K562 (cell line): ENCODE measurements around the gene ZC3H18. TPM values are rescaled to one million over a fixed set of nuclear protein-coding genes. Genes with fewer than 3 reads are reported as not detected.
A peak's percentile ranks its signal among the peaks of the same experiment; 100 is the strongest.

Experiments used
- ATF7 ChIP-seq: fragments of 450-650 bp; IDR thresholded peaks from 2 replicates; pipeline ENCODE4 v1.7.1; 2014; ENCODE audit warnings: mild to moderate bottlenecking, moderate library complexity
- CAMTA2 ChIP-seq: fragments of 250-450 bp; sonication (Bioruptor Pico); conservative IDR thresholded peaks from 2 replicates; pipeline ENCODE4 v1.5.1; 2022
- FOXJ3 ChIP-seq: sonication (generic); formaldehyde crosslinking; IDR thresholded peaks from 2 replicates; pipeline ENCODE4 v1.4.0; 2020; ENCODE audit warnings: mild to moderate bottlenecking, missing genetic modification reagents
- HMG20A ChIP-seq: fragments of 450-650 bp; formaldehyde crosslinking; conservative IDR thresholded peaks from 2 replicates; pipeline ENCODE4 v1.4.0; 2020; ENCODE audit warnings: mild to moderate bottlenecking, mixed read lengths
- NEUROD1 ChIP-seq: fragments of 150-350 bp; IDR thresholded peaks from 2 replicates; pipeline ENCODE4 v1.6.1; 2014; ENCODE audit warnings: borderline replicate concordance, low read length, low read depth; ENCODE audit not compliant: partially characterized antibody
- PTTG1 ChIP-seq: fragments of 450-650 bp; IDR thresholded peaks from 2 replicates; pipeline ENCODE4 v1.6.1; 2016; ENCODE audit warnings: low read depth, mild to moderate bottlenecking, missing genetic modification characterization, missing compliant biosample characterization
- RAD51 ChIP-seq: fragments of 450-650 bp; IDR thresholded peaks from 2 replicates; pipeline ENCODE4 v1.7.1; 2016; ENCODE audit warnings: low read depth, mild to moderate bottlenecking, borderline replicate concordance
- RBM25 ChIP-seq: fragments of 200-400 bp; formaldehyde crosslinking; IDR thresholded peaks from 2 replicates; pipeline ENCODE4 v1.6.1; 2018; ENCODE audit warnings: low read length, low read depth, moderate library complexity; ENCODE audit not compliant: severe bottlenecking
- RFX5 ChIP-seq: IDR thresholded peaks from 2 replicates; pipeline ENCODE4 v1.6.1; 2011; ENCODE audit warnings: low read depth, mild to moderate bottlenecking, improper control_type of control experiment, low read length
- SMAD4 ChIP-seq: fragments of 250-450 bp; sonication (Bioruptor Pico); conservative IDR thresholded peaks from 2 replicates; pipeline ENCODE4 v1.8.0; 2021; ENCODE audit warnings: inconsistent platforms, mild to moderate bottlenecking, moderate library complexity
- TOE1 ChIP-seq, 2 experiments: fragments of 450-650 bp in 1 of 2; sonication (generic) in 1 of 2; formaldehyde crosslinking in 1 of 2; IDR thresholded peaks; 2 replicates each; pipeline versions ENCODE4 v1.7.1 to v1.8.0; 2016 to 2022; ENCODE audit warnings: borderline replicate concordance in 2 of 2, mild to moderate bottlenecking in 2 of 2, antibody characterized with exemption in 1 of 2, inconsistent platforms in 1 of 2, low read depth in 1 of 2, missing genetic modification reagents in 1 of 2, moderate library complexity in 1 of 2
- ZNF764 ChIP-seq: fragments of 250-450 bp; sonication (Bioruptor Pico); IDR thresholded peaks from 2 replicates; pipeline ENCODE4 v1.4.0; 2020; ENCODE audit warnings: low read depth, mild to moderate bottlenecking, moderate library complexity
- polyA plus RNA-seq, 8 experiments: library from polyadenylated mRNA; depleted of rRNA in 4 of 8; stranded (reverse) in 5 of 8; unstranded in 3 of 8; fragments of >200 nt; fragmentation: Nextera tagmentation in 2 of 8; fragmentation: Illumina TruSeq in 1 of 8; extraction: Ambion mirVana in 2 of 8; extraction: Trizol in 1 of 8; gene quantifications; 2 replicates each; pipeline versions ENCODE4 v1.2.1 to v1.2.3, GENCODE V29; 2011 to 2014; ENCODE audit warnings: inconsistent platforms in 1 of 8, missing spikeins in 1 of 8
- total RNA-seq, 7 experiments: library from RNA; depleted of rRNA in 6 of 7; stranded (reverse); fragments of >200 nt in 6 of 7; fragmentation: Illumina TruSeq in 2 of 7; extraction: Trizol in 2 of 7; gene quantifications; 2 replicates each; pipeline versions ENCODE4 v1.2.1 to v1.2.3, GENCODE V29; 2011 to 2021; ENCODE audit warnings: low replicate concordance in 1 of 7
- TF ChIP-seq, protein P1 (sequence below): fragments of 450-650 bp; formaldehyde crosslinking; IDR thresholded peaks from 2 replicates; pipeline ENCODE4 v1.4.0; 2020; ENCODE audit warnings: mild to moderate bottlenecking, moderate library complexity
- TF ChIP-seq, protein P2 (sequence below): fragments of 450-650 bp; formaldehyde crosslinking; IDR thresholded peaks from 2 replicates; pipeline ENCODE4 v1.4.0; 2020; ENCODE audit warnings: mild to moderate bottlenecking, moderate library complexity
- TF ChIP-seq, protein P3 (sequence below): fragments of 450-650 bp; formaldehyde crosslinking; IDR thresholded peaks from 2 replicates; pipeline ENCODE4 v1.4.0; 2022; ENCODE audit warnings: missing genetic modification characterization
- TF ChIP-seq, protein P4 (sequence below): sonication (generic); formaldehyde crosslinking; IDR thresholded peaks from 2 replicates; pipeline ENCODE4 v1.8.0; 2022; ENCODE audit warnings: mild to moderate bottlenecking, missing genetic modification reagents
- TF ChIP-seq, protein P5 (sequence below): fragments of 450-650 bp; IDR thresholded peaks from 2 replicates; pipeline ENCODE4 v1.6.1; 2014; ENCODE audit warnings: low read depth, mild to moderate bottlenecking, moderate library complexity, borderline replicate concordance

Gene ZC3H18
- total and polyA plus RNA-seq, 9 of the 15 experiments (the other 6 are each of a cell fraction or from before 2014, with no cell fraction given) = 1.7 to 88.7 (median 26.9) TPM

DNA sequence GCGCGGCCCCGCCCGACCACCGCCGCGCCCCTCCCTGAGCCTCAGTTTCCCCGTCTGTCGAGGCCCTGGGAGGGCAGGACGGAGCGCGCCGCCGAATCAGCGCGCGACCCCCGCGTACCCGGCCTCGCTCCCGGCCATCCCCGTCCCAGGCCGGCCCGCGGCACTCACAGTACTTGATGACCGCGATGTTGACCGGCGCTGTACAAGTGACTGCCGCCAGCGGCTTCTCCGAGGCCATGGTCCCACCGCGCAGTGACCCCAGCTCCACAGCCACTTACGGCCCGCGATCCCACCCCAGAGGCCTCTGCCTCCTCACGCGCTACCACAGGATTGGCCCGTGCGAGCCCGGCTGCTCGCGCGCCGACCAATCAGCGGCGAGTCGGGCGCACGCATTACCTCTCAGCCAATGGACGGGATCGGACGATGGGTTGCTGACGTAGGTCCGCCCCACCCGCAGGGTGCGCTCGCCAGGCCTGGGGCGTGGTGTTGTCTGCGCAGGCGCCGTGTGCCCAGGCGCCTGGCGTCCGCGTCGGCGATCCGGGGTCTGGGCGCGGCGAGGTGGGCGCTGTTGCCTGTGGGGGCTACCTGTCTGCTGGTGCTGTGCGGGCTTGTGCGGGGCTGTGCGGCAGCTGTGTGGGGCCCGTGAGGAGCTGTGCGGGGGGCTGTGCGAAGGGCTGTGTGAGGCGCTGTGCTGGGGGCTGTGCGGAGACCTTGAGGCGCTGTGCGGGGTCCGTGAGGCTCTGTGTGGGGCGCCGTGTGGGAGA lies 92.8 kb downstream of the ZC3H18 start, which contains the start of gene MVD (continued):
- TF ChIP-seq FOXJ3 (CRISPR knock-in tag) (no peak), RFX5 (0 out of 2 replicates have a peak, but pooled peaks have one; percentile 39), ZNF764 (CRISPR knock-in tag) (no peak), SMAD4 (CRISPR knock-in tag) (peak; percentile 37), PTTG1 (tag) (no peak), ATF7 (peak; percentile 93), RAD51 (no peak), CAMTA2 (CRISPR knock-in tag) (no peak), RBM25 (peak; percentile 100), TOE1 (IDR thresholded peaks at IDR 0.05; ENCODE audit: borderline replicate concordance) (no peak), TOE1 (CRISPR knock-in tag; IDR thresholded peaks at IDR 0.05; ENCODE audit: borderline replicate concordance, low read depth) (no peak), NEUROD1 (peak; percentile 95), HMG20A (no peak)
- TF ChIP-seq, protein P1, sequence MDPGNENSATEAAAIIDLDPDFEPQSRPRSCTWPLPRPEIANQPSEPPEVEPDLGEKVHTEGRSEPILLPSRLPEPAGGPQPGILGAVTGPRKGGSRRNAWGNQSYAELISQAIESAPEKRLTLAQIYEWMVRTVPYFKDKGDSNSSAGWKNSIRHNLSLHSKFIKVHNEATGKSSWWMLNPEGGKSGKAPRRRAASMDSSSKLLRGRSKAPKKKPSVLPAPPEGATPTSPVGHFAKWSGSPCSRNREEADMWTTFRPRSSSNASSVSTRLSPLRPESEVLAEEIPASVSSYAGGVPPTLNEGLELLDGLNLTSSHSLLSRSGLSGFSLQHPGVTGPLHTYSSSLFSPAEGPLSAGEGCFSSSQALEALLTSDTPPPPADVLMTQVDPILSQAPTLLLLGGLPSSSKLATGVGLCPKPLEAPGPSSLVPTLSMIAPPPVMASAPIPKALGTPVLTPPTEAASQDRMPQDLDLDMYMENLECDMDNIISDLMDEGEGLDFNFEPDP = no peak
- TF ChIP-seq, protein P2, sequence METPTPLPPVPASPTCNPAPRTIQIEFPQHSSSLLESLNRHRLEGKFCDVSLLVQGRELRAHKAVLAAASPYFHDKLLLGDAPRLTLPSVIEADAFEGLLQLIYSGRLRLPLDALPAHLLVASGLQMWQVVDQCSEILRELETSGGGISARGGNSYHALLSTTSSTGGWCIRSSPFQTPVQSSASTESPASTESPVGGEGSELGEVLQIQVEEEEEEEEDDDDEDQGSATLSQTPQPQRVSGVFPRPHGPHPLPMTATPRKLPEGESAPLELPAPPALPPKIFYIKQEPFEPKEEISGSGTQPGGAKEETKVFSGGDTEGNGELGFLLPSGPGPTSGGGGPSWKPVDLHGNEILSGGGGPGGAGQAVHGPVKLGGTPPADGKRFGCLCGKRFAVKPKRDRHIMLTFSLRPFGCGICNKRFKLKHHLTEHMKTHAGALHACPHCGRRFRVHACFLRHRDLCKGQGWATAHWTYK (CRISPR knock-in tag) = peak; percentile 35
- TF ChIP-seq, protein P3, sequence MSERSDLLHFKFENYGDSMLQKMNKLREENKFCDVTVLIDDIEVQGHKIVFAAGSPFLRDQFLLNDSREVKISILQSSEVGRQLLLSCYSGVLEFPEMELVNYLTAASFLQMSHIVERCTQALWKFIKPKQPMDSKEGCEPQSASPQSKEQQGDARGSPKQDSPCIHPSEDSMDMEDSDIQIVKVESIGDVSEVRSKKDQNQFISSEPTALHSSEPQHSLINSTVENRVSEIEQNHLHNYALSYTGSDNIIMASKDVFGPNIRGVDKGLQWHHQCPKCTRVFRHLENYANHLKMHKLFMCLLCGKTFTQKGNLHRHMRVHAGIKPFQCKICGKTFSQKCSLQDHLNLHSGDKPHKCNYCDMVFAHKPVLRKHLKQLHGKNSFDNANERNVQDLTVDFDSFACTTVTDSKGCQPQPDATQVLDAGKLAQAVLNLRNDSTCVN (CRISPR knock-in tag) = 0 out of 2 replicates have a peak, but pooled peaks have one; percentile 47
- TF ChIP-seq, protein P4, sequence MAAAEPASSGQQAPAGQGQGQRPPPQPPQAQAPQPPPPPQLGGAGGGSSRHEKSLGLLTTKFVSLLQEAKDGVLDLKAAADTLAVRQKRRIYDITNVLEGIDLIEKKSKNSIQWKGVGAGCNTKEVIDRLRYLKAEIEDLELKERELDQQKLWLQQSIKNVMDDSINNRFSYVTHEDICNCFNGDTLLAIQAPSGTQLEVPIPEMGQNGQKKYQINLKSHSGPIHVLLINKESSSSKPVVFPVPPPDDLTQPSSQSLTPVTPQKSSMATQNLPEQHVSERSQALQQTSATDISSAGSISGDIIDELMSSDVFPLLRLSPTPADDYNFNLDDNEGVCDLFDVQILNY = peak; percentile 82
- TF ChIP-seq, protein P5, sequence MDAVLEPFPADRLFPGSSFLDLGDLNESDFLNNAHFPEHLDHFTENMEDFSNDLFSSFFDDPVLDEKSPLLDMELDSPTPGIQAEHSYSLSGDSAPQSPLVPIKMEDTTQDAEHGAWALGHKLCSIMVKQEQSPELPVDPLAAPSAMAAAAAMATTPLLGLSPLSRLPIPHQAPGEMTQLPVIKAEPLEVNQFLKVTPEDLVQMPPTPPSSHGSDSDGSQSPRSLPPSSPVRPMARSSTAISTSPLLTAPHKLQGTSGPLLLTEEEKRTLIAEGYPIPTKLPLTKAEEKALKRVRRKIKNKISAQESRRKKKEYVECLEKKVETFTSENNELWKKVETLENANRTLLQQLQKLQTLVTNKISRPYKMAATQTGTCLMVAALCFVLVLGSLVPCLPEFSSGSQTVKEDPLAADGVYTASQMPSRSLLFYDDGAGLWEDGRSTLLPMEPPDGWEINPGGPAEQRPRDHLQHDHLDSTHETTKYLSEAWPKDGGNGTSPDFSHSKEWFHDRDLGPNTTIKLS = peak; percentile 62; the same call in 1 of the 2 replicates
